Adrenal gland (tissue), 5 donors: ENCODE results near the gene DLEU7.

Experiments used
- CTCF ChIP-seq, 6 experiments: fragments of 450-650 bp in 4 of 6; fragments of 200-600 bp in 2 of 6; sonication (generic) in 1 of 6; IDR thresholded peaks; 1 replicate in 5 of 6; 2 replicates in 1 of 6; pipeline versions ENCODE4 v1.5.1 to v1.8.0; 2016 to 2021; ENCODE audit warnings: antibody characterized with exemption in 6 of 6, mild to moderate bottlenecking in 2 of 6, moderate library complexity in 1 of 6
- POLR2A ChIP-seq, 2 donors: fragments of 450-650 bp; IDR thresholded peaks; one replicate each; pipeline ENCODE4 v1.6.1; 2017; ENCODE audit warnings: antibody characterized with exemption in 2 of 2, mild to moderate bottlenecking in 2 of 2, moderate library complexity in 1 of 2
- donor health status: DM: no; HTN: no; CAD: no.

GRCh38 chr13:50838701-50839100, 4.8 kb downstream of the DLEU7 start:
- TF ChIP-seq CTCF (IDR thresholded peaks at IDR 0.05) (no peak), POLR2A (IDR thresholded peaks at IDR 0.05) (no peak)
